Measurements from ENCODE around the gene MATR3. TPM values are rescaled to one million over a fixed set of nuclear protein-coding genes. Genes with fewer than 3 reads are reported as not detected.

MATR3 gene
- polyA plus RNA-seq, 1 donor from 2014 or later = 1,016 TPM

DNA sequence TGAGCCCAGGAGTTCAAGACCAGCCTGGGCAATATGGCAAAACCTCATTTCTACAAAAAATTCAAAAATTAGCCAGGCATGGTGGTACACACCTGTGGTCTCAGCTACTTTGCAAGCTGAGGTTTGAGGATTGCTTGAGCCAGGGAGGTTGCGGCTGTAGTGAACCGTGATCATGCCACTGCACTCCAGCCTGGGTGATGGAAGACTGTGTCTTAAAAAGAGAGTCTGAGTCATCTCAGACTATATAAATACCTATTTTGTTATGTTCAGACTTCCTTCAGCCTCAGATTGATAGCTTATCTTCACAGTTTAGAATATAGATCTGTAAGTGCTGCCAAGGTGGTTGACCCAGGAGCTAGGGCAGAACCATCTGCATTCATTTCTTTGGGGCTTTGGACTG, 46.5 kb downstream of the MATR3 start:
- no peak overlapping the region for H3K9ac ChIP-seq (ENCODE audit: low read length)
- H3F3A ChIP-seq (ENCODE audit: insufficient read depth, low read length, poor library complexity, severe bottlenecking) = peaks cover 5% of the 10 kb centered on the region
- TF ChIP-seq TAF1 (IDR thresholded peaks at IDR 0.05; ENCODE audit: low read depth) = no peak
- no peak for TF ChIP-seq EP300 (conservative IDR thresholded peaks at IDR 0.05; ENCODE audit: poor library complexity, severe bottlenecking)
- no peak for TF ChIP-seq MXI1 (conservative IDR thresholded peaks at IDR 0.05; ENCODE audit: poor library complexity, severe bottlenecking)
- no peak for TF ChIP-seq RAD21 (conservative IDR thresholded peaks at IDR 0.05)
- TF ChIP-seq, protein P1, sequence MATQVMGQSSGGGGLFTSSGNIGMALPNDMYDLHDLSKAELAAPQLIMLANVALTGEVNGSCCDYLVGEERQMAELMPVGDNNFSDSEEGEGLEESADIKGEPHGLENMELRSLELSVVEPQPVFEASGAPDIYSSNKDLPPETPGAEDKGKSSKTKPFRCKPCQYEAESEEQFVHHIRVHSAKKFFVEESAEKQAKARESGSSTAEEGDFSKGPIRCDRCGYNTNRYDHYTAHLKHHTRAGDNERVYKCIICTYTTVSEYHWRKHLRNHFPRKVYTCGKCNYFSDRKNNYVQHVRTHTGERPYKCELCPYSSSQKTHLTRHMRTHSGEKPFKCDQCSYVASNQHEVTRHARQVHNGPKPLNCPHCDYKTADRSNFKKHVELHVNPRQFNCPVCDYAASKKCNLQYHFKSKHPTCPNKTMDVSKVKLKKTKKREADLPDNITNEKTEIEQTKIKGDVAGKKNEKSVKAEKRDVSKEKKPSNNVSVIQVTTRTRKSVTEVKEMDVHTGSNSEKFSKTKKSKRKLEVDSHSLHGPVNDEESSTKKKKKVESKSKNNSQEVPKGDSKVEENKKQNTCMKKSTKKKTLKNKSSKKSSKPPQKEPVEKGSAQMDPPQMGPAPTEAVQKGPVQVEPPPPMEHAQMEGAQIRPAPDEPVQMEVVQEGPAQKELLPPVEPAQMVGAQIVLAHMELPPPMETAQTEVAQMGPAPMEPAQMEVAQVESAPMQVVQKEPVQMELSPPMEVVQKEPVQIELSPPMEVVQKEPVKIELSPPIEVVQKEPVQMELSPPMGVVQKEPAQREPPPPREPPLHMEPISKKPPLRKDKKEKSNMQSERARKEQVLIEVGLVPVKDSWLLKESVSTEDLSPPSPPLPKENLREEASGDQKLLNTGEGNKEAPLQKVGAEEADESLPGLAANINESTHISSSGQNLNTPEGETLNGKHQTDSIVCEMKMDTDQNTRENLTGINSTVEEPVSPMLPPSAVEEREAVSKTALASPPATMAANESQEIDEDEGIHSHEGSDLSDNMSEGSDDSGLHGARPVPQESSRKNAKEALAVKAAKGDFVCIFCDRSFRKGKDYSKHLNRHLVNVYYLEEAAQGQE (IDR thresholded peaks at IDR 0.05; ENCODE audit: borderline replicate concordance) = no peak
- TF ChIP-seq, protein P2, sequence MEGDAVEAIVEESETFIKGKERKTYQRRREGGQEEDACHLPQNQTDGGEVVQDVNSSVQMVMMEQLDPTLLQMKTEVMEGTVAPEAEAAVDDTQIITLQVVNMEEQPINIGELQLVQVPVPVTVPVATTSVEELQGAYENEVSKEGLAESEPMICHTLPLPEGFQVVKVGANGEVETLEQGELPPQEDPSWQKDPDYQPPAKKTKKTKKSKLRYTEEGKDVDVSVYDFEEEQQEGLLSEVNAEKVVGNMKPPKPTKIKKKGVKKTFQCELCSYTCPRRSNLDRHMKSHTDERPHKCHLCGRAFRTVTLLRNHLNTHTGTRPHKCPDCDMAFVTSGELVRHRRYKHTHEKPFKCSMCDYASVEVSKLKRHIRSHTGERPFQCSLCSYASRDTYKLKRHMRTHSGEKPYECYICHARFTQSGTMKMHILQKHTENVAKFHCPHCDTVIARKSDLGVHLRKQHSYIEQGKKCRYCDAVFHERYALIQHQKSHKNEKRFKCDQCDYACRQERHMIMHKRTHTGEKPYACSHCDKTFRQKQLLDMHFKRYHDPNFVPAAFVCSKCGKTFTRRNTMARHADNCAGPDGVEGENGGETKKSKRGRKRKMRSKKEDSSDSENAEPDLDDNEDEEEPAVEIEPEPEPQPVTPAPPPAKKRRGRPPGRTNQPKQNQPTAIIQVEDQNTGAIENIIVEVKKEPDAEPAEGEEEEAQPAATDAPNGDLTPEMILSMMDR (IDR thresholded peaks at IDR 0.05; ENCODE audit: poor library complexity, severe bottlenecking) = no peak
- TF ChIP-seq SMC3 (conservative IDR thresholded peaks at IDR 0.05; ENCODE audit: poor library complexity) = no peak
- no peak for TF ChIP-seq POLR2AphosphoS5 (IDR thresholded peaks at IDR 0.05)
- no peak for TF ChIP-seq EZH2 (IDR thresholded peaks at IDR 0.05; ENCODE audit: borderline replicate concordance, insufficient read depth, low read length, poor library complexity, severe bottlenecking)
- no peaks in the 10 kb centered on the region for H3K36me3 ChIP-seq (ENCODE audit: insufficient read depth, low read length)
- H3K9me3 ChIP-seq (ENCODE audit: low read length) = no peaks in the 10 kb centered on the region
- H3K27me3 ChIP-seq (ENCODE audit: insufficient read depth, low read depth, low read length) = no peaks in the 10 kb centered on the region
- peaks cover 15% of the 10 kb centered on the region for H4K20me1 ChIP-seq (ENCODE audit: insufficient read depth)
- H3K79me2 ChIP-seq (replicated peaks; ENCODE audit: insufficient read depth, low read length) = peaks cover 28% of the 10 kb centered on the region
- no peak overlapping the region for H3K27ac ChIP-seq (ENCODE audit: low read length)
- no peak overlapping the region for H2AFZ ChIP-seq (ENCODE audit: low read depth, low read length)
- no peaks in the 10 kb centered on the region for H3K9me2 ChIP-seq (ENCODE audit: insufficient read depth, low read length)
- H3K4me2 ChIP-seq (ENCODE audit: low read length) = no peak overlapping the region
- H3K4me3 ChIP-seq (ENCODE audit: low read length) = no peak overlapping the region

DNA sequence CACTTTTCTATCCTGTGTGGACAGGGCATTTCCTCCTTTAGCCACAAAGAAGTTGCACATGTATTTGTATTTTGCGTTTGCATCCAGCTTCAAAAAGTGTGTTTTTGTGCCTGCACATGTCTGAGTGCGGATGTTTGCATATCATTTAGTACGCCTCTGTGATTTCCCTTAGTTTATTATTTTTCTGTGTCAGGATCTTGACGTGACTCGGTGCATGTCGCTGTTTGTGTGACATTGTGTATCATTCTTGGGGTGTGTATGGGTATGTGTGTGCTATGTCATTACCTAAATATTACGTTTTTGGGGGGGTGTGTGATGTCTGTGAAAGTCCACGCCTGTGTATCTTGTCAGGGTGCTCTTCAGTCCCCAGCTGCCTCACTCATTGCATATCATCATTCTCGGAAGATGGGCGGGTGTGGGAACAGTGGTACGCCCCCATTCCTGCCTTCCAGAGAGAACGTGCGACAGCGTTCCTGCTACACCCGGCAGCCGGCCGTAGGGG, 47.7 kb downstream of the MATR3 start:
- no peaks in the 10 kb centered on the region for H3K9me2 ChIP-seq (ENCODE audit: insufficient read depth, low read length)
- H3K27me3 ChIP-seq (ENCODE audit: insufficient read depth, low read depth, low read length) = no peaks in the 10 kb centered on the region
- H2AFZ ChIP-seq (ENCODE audit: low read depth, low read length) = peak overlapping the region; percentile 56
- H3K36me3 ChIP-seq (ENCODE audit: insufficient read depth, low read length) = no peaks in the 10 kb centered on the region
- peaks cover 40% of the 10 kb centered on the region for H3K79me2 ChIP-seq (replicated peaks; ENCODE audit: insufficient read depth, low read length)
- TF ChIP-seq RAD21 (conservative IDR thresholded peaks at IDR 0.05) (no peak), MXI1 (conservative IDR thresholded peaks at IDR 0.05; ENCODE audit: poor library complexity, severe bottlenecking) (no peak), SMC3 (conservative IDR thresholded peaks at IDR 0.05; ENCODE audit: poor library complexity) (no peak), TAF1 (IDR thresholded peaks at IDR 0.05; ENCODE audit: low read depth) (no peak), POLR2AphosphoS5 (IDR thresholded peaks at IDR 0.05) (no peak)
- H4K20me1 ChIP-seq (ENCODE audit: insufficient read depth) = peaks cover 19% of the 10 kb centered on the region
- H3K4me2 ChIP-seq (ENCODE audit: low read length) = peak overlapping the region; percentile 74
- H3K9ac ChIP-seq (ENCODE audit: low read length) = peak overlapping the region; percentile 100
- H3K9me3 ChIP-seq (ENCODE audit: low read length) = no peaks in the 10 kb centered on the region
- H3F3A ChIP-seq (ENCODE audit: insufficient read depth, low read length, poor library complexity, severe bottlenecking) = peaks cover 5% of the 10 kb centered on the region
- H3K4me3 ChIP-seq (ENCODE audit: low read length) = peak overlapping the region; percentile 98
- H3K27ac ChIP-seq (ENCODE audit: low read length) = peak overlapping the region; percentile 100
